Measurements from ENCODE around the gene OR11H6.
"Not testable (repeated sequence)": the region's sequence is repeated elsewhere in the genome, so short reads cannot be mapped to it uniquely, and the experiment has no call there.

OR11H6 gene

GRCh38 chr14:20223410-20223809 is at the start of gene OR11H6:
TSS of gene OR11H6 (plus strand) at chr14:20223710. CDS start at chr14:20223710, 0 bp downstream.
- Mint-ChIP-seq H3K9me3 (peaks cover 0 to 6% of the 10 kb centered on the region in 2 donors), H3K27ac (no peak within 1 kb of the TSS), H3K4me3 (no peak within 1 kb of the TSS), H3K4me1 (no peaks in the 10 kb centered on the region), H3K27me3 (peaks cover 12% of the 10 kb centered on the region)
- ATAC-seq: no peak
- no peak for DNase-seq

GRCh38 chr14:20174205-20174604 is 49.3 kb upstream of the OR11H6 start:
- not testable (repeated sequence) for H3K4me1 Mint-ChIP-seq, ATAC-seq, H3K9me3 Mint-ChIP-seq, H3K4me3 Mint-ChIP-seq, DNase-seq, H3K27ac Mint-ChIP-seq, H3K27me3 Mint-ChIP-seq

GRCh38 chr14:20176330-20176729 is 47.2 kb upstream of the OR11H6 start:
- ATAC-seq (no peak), DNase-seq (no peak)
- H3K4me1 Mint-ChIP-seq: no peaks in the 10 kb centered on the region
- peaks cover 11% of the 10 kb centered on the region for H3K27me3 Mint-ChIP-seq
- H3K27ac Mint-ChIP-seq: no peak overlapping the region
- H3K4me3 Mint-ChIP-seq: no peak overlapping the region
- H3K9me3 Mint-ChIP-seq: no peaks in the 10 kb centered on the region

GRCh38 chr14:20177433-20177974 is 46.0 kb upstream of the OR11H6 start:
- no peak overlapping the region for H3K4me3 Mint-ChIP-seq
- H3K9me3 Mint-ChIP-seq: no peaks in the 10 kb centered on the region
- ATAC-seq (no peak), DNase-seq (no peak)
- H3K27ac Mint-ChIP-seq: no peak overlapping the region
- no peaks in the 10 kb centered on the region for H3K4me1 Mint-ChIP-seq
- H3K27me3 Mint-ChIP-seq: peaks cover 11% of the 10 kb centered on the region

- no peak for ATAC-seq
- Mint-ChIP-seq H3K4me3 (no peak overlapping the region), H3K4me1 (no peaks in the 10 kb centered on the region)
Measured at GRCh38 chr14:20179218-20179617, 44.3 kb upstream of the OR11H6 start.

GRCh38 chr14:20179880-20180279 is 43.6 kb upstream of the OR11H6 start:
- H3K27ac Mint-ChIP-seq: no peak overlapping the region
- DNase-seq: no peak
- peaks cover 11% of the 10 kb centered on the region for H3K27me3 Mint-ChIP-seq
- H3K4me1 Mint-ChIP-seq: no peaks in the 10 kb centered on the region
- ATAC-seq: no peak
- no peaks in the 10 kb centered on the region for H3K9me3 Mint-ChIP-seq
- no peak overlapping the region for H3K4me3 Mint-ChIP-seq

More at GRCh38 chr14:20179218-20179617, 44.3 kb upstream of the OR11H6 start:
- Mint-ChIP-seq H3K27ac (no peak overlapping the region), H3K27me3 (peaks cover 11% of the 10 kb centered on the region), H3K9me3 (no peaks in the 10 kb centered on the region)
- no peak for DNase-seq

- Mint-ChIP-seq H3K27me3 (peaks cover 11% of the 10 kb centered on the region), H3K9me3 (no peaks in the 10 kb centered on the region), H3K4me1 (no peaks in the 10 kb centered on the region), H3K27ac (no peak overlapping the region), H3K4me3 (no peak overlapping the region)
- DNase-seq (no peak), ATAC-seq (no peak)
Measured at GRCh38 chr14:20180486-20180885, 43.0 kb upstream of the OR11H6 start.

GRCh38 chr14:20184181-20184580 is 39.3 kb upstream of the OR11H6 start:
- ATAC-seq (no peak), DNase-seq (no peak)
- no peak overlapping the region for H3K4me3 Mint-ChIP-seq
- H3K4me1 Mint-ChIP-seq: no peaks in the 10 kb centered on the region
- peaks cover 19% of the 10 kb centered on the region for H3K27me3 Mint-ChIP-seq
- H3K9me3 Mint-ChIP-seq: peaks cover 0 to 6% of the 10 kb centered on the region in 2 donors
- no peak overlapping the region for H3K27ac Mint-ChIP-seq

- no peaks in the 10 kb centered on the region for H3K4me1 Mint-ChIP-seq
- H3K27me3 Mint-ChIP-seq: peaks cover 21% of the 10 kb centered on the region
- peak within 1 kb of the TSS; percentile 22 to 29 for H3K27ac Mint-ChIP-seq
- DNase-seq (no peak), ATAC-seq (no peak)
- H3K9me3 Mint-ChIP-seq: peaks cover 0 to 6% of the 10 kb centered on the region in 2 donors
- no peak within 1 kb of the TSS for H3K4me3 Mint-ChIP-seq
Measured at GRCh38 chr14:20190596-20190995, 32.9 kb upstream of the OR11H6 start, which contains the start of gene OR11G2. TSS of gene OR11G2 (plus strand) at chr14:20190896. CDS start at chr14:20197438, 6,542 bp downstream.

GRCh38 chr14:20191396-20191795 is 32.1 kb upstream of the OR11H6 start:
- Mint-ChIP-seq H3K27ac (no peak overlapping the region), H3K9me3 (peaks cover 0 to 6% of the 10 kb centered on the region in 2 donors), H3K4me3 (no peak overlapping the region), H3K4me1 (no peaks in the 10 kb centered on the region), H3K27me3 (peaks cover 21% of the 10 kb centered on the region)
- no peak for ATAC-seq
- no peak for DNase-seq

GRCh38 chr14:20194101-20194500 is 29.4 kb upstream of the OR11H6 start:
- ATAC-seq (no peak), DNase-seq (no peak)
- no peak overlapping the region for H3K27ac Mint-ChIP-seq
- no peaks in the 10 kb centered on the region for H3K9me3 Mint-ChIP-seq
- H3K4me3 Mint-ChIP-seq: no peak overlapping the region
- no peaks in the 10 kb centered on the region for H3K4me1 Mint-ChIP-seq
- H3K27me3 Mint-ChIP-seq: peaks cover 24% of the 10 kb centered on the region

GRCh38 chr14:20195170-20195569 is 28.3 kb upstream of the OR11H6 start:
- not testable (repeated sequence) for H3K9me3 Mint-ChIP-seq, H3K4me1 Mint-ChIP-seq, H3K27ac Mint-ChIP-seq, H3K4me3 Mint-ChIP-seq, DNase-seq, ATAC-seq
- peaks cover 30% of the 10 kb centered on the region for H3K27me3 Mint-ChIP-seq

- no peak overlapping the region for H3K4me3 Mint-ChIP-seq
- H3K27me3 Mint-ChIP-seq: peaks cover 30% of the 10 kb centered on the region
- DNase-seq (no peak), ATAC-seq (no peak)
- no peaks in the 10 kb centered on the region for H3K9me3 Mint-ChIP-seq
- H3K27ac Mint-ChIP-seq: no peak overlapping the region
- no peaks in the 10 kb centered on the region for H3K4me1 Mint-ChIP-seq
Measured at GRCh38 chr14:20195911-20196310, 27.6 kb upstream of the OR11H6 start.

GRCh38 chr14:20197459-20197858 is 26.1 kb upstream of the OR11H6 start:
- no peak overlapping the region for H3K4me3 Mint-ChIP-seq
- peak overlapping the region in 1 of 2 donors; percentile 59 for H3K27ac Mint-ChIP-seq
- no peak for DNase-seq
- no peak for ATAC-seq
- H3K4me1 Mint-ChIP-seq: no peaks in the 10 kb centered on the region
- H3K9me3 Mint-ChIP-seq: no peaks in the 10 kb centered on the region
- peaks cover 30% of the 10 kb centered on the region for H3K27me3 Mint-ChIP-seq

GRCh38 chr14:20198991-20199390 is 24.5 kb upstream of the OR11H6 start:
- DNase-seq (no peak), ATAC-seq (no peak)
- peaks cover 32% of the 10 kb centered on the region for H3K27me3 Mint-ChIP-seq
- H3K9me3 Mint-ChIP-seq: no peaks in the 10 kb centered on the region
- no peaks in the 10 kb centered on the region for H3K4me1 Mint-ChIP-seq
- no peak overlapping the region for H3K27ac Mint-ChIP-seq
- no peak overlapping the region for H3K4me3 Mint-ChIP-seq

GRCh38 chr14:20204721-20205120 is 18.8 kb upstream of the OR11H6 start:
- no peaks in the 10 kb centered on the region for H3K4me1 Mint-ChIP-seq
- H3K27ac Mint-ChIP-seq: peak overlapping the region in 1 of 2 donors; percentile 52
- DNase-seq: no peak
- H3K27me3 Mint-ChIP-seq: peaks cover 17% of the 10 kb centered on the region
- no peak for ATAC-seq
- no peaks in the 10 kb centered on the region for H3K9me3 Mint-ChIP-seq
- H3K4me3 Mint-ChIP-seq: no peak overlapping the region

GRCh38 chr14:20209595-20209994 is 13.9 kb upstream of the OR11H6 start:
- no peak for ATAC-seq

More at GRCh38 chr14:20209595-20209994, 13.9 kb upstream of the OR11H6 start:
- DNase-seq: no peak
- H3K27ac Mint-ChIP-seq: no peak overlapping the region
- no peaks in the 10 kb centered on the region for H3K9me3 Mint-ChIP-seq
- H3K4me3 Mint-ChIP-seq: no peak overlapping the region
- H3K27me3 Mint-ChIP-seq: peaks cover 7% of the 10 kb centered on the region
- no peaks in the 10 kb centered on the region for H3K4me1 Mint-ChIP-seq

Data from stimulated activated naive CD8-positive, alpha-beta T cell treated with anti-CD3 and anti-CD28 coated beads, Interleukin-15, amount 100 ng/mL, for 72 hours (primary cell).